HG03139 (cell line): ENCODE data around the gene FAM174C.
"Not testable (repeated sequence)": the region's sequence is repeated elsewhere in the genome, so short reads cannot be mapped to it uniquely, and the experiment has no call there.

Experiments used
- ATAC-seq: cut with Tn5 transposase; IDR thresholded peaks from one replicate; pipeline ENCODE4 v1.9.1; 2021; ENCODE audit not compliant: unreplicated experiment

FAM174C gene

DNA sequence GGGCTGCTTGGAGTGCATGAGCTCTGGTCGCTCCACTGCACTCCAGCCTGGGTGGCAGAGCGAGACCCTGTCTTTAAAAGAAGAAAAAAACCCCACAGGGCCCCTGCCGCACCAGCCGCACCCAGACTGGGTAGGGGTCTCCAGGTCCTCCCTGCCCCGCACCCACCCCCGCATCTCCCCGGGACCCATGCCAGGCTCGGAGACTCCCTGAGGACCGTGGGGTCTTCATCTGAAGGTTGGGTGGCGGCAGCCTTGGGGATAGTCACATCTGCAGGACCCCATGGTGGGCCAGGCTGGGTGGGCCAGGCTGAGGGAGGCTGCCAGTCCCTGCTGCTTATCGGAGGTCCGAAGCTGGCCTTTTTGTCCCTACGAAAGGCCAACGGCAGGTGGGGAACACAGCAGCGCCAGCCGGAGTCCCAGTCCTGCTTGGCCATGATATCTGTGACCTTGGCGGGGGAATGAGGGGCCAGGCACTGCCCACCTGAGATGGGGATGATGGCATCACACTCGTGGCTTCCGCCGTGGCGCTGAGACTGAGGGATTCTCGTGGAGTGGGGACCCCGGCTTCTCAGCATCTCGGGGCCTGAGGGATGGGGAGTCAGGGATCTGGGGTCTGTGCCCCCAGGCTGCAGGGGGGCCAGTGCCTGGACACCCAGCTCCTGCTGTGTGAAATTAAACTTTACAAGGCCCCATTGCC is 21.4 kb downstream of the FAM174C start:
- ATAC-seq = no peak

DNA sequence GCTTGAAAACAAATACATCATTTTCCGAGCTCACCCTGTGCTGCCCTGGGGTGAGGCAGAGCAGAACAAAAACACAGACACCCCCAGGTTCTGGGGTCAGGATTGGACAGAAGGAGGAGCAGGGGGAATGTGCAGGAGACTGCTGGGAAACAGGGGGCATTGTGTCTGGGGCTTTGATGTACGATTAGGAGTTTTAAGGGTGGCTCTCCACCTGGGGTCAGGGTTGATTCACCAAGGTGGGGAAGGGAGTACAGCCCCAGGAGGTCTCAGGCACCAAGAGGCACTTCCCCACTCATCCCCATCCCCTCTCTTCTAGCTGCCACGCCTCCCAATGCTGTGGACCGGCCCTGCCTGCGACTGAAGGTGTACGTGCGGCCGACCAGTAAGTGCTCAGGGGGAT is 22.9 kb downstream of the FAM174C start:
- ATAC-seq = no peak

DNA sequence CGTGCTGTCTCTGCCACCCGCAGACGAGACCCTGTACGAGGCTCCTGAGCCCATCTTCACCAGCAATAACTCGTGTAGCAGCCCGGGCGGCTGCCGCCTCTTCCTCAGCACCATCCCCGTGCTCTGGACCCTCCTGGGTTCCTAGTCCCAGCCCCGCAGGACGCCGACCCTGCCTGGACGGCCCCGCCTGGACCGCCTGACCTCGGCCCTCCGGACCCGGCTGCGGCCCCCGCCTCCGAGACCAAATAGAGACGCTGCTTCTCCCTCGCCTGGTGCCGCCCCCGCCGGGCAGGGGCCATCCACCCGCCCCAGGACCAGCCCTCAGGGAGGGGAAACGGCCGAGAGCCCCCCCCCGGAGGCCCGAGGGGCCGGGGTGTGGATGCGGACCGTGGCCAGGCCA is 24.5 kb downstream of the FAM174C start:
- ATAC-seq = no peak

DNA sequence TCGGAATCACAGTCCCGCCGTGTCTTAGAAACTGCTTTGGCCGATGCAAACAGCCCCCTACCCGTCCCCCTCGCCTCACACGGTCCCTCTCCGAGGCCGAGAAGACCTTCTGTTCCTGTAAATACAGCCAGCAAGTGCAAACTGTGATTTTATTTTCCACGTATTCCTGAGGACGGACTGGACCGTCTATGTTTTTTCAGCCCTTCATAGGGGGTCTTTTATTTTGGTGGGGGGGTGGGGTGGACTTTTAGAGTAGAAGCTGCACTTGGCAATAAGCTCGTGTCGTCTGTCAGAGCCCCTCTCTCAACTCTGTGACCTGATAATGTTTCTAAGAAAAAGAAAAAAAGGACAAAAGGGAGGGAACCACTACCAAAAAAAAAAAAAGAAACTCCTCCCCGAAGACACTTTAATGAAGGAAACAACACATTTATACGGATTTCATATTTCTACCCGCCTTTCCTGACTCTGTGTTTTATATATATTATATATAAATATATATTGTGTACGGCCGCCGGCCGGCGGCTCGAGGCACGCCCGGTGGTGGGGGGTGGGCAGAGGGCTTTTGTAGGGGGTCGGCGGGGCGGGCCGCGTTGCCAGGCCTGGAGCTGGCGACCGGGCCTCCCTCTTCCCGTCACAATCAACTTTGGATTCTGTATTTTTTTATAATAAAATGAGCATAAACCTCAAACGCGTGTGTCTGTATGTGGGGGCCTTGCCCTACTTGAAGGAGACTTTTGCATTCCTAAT is 25.6 kb downstream of the FAM174C start:
- ATAC-seq = no peak

DNA sequence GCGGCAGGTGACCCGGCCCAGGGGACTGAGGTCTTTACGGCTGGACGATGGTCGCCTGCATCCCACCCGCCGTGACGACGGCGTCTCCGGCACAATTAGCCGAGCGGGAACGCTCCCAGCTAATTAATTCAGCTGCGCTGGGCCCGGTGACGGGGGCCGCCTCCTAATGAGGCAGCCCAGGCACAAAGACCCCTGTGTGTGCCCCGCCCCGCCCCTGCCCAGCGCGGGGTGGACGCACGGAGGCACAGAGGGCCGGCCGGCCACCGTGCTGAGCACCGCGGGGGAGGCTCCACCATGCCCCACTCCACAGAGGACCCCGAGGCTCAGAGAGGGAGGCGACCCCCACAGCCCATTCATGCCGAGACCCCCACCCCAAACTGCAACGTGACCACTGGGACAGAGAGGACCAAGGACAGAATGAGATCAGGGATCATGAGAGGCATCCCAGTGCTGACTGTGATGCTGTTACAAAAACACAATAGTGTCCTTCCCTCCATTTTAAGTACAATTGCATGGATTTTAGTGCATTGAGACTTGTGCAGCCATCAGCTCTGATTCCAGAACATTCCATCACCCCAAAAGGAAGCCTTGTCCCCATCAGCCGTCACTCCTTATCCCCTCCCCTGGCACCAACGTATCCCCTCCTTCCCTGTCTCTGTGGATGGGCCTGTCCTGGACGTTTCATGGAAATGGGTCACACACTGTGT is 27.4 kb downstream of the FAM174C start:
- ATAC-seq = no peak

DNA sequence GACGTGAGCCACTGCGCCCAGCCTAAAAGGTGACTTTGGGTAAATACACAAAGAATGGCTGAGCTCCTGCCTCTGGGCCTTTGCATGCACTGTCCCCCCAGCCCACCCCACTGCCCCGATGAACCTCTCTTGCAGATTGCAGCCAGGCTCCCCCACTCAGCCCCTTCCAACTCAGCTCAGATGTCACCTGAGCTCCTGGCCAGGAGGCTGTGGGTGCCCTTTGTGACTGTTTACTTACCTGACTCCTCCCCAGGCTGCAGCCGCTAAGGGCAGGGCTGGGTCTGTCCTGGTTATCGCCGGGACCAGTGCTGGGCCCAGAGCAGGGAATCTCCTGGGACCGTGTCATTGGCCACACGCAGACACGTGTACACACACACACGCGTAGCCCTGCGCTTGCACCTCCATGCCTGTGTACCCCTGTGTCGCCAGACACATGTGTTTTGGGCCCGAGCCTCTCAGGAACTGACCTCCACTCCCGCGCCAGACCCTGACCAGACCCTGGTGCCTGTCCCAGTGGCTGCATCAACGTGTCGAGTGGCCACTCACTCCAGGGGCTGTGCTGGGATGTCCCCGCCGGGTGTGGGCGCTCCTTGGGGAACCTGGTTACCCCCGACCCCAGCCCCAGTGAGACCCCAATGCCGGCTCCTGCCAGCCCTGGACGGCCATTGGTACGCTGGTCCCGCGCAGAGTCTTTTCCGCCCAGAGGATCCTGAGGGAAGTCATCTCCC is 29.0 kb downstream of the FAM174C start:
- ATAC-seq = no peak

DNA sequence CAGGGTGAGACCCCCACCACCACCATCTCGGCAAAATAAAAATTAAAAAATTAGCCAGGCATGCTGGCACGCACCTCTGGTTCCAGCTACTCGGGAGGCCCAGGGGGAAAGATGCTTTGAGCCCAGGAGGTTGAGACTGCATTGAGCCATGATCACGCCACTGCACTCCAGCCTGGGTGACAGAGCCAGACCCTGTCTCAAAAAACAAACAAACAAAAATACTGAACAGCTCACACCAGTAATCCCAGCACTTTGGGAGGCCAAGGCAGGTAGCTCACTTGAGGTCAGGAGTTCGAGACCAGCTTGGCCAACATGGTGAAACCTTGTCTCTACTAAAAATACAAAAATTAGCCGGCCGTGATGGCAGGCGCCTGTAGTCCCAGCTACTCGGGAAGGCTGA is 30.0 kb downstream of the FAM174C start:
- ATAC-seq = not testable (repeated sequence)

DNA sequence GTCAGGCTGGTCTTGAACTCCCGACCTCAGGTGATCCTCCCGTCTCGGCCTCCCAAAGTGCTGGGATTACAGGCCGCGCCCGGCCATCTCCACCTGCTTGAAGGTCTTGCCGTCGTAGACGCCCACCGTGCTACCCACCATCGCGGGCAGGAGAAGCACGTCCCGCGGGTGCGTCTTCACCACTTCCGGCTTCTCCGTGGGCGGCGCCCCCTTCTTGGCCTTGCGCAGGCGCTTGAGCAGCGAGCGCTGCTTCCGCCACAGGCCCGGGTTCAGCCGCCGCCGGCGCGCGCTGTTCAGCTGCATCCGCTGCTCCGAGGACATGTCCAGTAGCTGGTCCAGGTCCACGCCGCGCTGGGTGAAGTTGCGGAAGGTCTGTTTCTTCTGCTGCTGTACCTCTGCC is 32.0 kb downstream of the FAM174C start:
- no peak for ATAC-seq

DNA sequence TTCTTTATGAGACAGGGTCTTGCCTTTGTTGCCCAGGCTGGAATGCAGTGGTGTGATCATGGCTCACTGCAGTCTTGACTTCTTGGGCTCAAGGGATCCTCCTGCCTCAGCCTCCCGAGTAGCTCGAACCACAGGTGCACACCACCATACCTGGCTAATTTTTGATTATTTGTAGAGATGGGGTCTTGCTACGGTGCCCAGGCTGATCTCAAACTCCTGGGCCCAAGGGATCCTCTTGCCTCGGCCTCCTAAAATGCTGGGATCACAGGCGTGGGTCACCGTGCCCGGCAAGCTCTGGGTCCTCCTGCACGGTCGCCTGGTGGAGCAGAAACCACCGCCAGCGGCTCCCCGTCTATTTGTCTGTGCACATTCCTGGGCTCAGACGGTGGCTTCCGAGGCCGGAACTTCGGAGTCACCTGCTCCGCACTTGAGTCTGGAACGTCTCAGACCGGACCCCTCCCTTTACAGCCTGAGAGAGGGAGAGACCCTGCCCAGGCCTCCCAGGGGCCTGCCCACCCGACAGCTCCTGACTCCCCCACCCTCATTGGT is 32.5 kb downstream of the FAM174C start:
- ATAC-seq = no peak

DNA sequence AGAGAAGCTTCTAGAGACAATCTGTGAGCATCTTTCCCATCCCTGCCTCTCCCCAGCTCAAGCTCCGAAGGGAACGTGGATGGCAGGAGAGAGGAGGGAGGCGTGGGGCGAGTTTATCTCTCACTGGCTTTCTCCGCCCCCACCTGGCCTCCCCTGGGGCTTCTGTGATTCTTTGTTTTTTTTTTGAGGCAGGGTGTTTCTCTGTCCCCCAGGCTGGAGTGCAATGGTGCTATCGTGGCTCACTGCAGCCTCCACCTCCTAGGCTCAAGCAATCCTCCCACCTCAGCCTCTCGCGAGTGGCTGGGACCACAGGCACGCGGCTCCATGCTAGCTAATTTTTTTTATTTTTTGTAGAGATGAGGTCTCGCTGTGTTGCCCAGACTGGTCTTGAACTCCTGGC is 33.4 kb downstream of the FAM174C start:
- no peak for ATAC-seq

DNA sequence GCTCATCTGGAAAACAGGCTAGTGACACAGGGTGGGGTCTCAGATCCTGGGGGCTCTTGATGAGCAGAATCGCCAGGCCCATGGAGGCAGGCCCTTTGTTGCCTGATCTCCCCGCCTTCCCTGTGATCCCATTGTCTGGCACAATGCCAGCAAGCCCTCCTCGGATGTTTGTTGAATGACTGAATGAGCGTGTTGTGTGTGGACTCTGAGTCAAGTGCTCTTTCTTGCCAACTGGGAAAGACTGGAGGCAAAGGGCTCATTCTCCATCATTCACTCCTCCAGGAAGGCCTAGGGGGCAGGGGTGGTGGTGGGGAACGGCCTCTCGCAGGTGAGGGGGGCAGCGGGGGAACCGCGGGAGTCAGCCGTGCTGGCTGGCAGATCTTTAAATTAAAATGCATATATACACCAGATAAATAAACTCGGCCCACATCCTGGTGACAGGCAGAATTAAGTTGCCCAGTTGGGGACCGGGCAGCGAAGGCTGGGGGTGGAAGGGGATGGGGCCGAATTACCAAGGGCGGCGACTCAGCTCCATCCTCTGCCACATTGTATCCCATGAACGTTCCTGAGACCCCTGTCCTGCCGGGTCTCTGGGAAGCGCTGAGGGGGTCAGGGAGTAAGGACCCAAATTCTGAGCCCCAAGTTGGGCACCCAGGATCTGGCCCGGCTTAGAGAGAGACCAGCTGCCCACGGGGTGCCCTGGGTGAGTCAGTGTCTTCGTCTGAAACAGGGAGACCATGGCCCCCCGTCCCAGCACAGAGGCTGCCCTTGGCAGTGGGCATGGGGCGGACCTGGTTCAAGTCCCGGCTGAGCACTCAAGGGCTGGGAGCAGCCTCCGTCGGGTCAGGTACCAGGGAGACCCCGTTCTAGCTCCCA is 34.9 kb downstream of the FAM174C start:
- no peak for ATAC-seq

DNA sequence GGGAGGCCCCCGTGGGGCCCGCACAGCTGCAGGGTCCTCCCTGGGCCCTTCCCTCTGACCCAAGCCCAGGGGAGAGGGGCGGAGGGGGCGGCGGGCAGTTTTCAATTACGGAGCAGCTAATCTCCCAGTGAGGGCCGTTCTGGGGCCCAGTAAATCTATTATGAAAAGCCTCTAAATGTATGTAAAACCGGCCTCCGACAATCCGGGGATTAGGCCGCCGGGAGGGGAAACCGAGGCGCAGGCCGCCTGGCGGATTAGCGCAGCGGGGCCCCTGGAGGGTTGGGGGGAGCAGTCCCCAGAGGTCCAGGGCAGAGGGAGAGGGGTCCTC is 35.5 kb downstream of the FAM174C start:
- no peak for ATAC-seq

DNA sequence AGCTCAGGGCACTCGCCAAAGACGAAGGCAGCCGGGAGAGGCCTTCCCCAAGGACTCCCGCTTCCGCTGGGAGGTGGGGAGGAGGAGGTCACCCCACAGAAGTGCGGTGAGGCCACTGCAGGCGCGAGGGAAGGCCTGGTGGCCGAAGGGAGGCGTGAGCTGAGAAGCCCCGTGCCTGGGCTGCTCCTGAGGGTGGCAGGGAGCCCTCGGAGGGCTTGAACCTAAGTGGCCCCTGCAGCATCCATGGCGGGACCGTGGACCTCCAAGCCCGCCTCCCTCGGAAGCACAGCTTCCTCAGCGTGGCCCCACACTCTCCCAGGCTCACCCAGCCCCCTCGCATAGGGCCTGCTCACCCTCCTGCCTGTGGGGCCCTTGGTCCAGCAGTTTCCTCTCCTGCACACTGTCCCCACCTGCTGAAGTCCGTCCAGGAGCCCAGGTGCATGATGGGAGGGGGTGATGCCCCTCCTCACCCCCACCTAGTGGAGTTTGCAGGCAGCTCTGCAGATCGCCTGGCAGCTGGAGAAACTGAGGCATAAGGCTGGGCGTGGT is 36.3 kb downstream of the FAM174C start:
- ATAC-seq = no peak

DNA sequence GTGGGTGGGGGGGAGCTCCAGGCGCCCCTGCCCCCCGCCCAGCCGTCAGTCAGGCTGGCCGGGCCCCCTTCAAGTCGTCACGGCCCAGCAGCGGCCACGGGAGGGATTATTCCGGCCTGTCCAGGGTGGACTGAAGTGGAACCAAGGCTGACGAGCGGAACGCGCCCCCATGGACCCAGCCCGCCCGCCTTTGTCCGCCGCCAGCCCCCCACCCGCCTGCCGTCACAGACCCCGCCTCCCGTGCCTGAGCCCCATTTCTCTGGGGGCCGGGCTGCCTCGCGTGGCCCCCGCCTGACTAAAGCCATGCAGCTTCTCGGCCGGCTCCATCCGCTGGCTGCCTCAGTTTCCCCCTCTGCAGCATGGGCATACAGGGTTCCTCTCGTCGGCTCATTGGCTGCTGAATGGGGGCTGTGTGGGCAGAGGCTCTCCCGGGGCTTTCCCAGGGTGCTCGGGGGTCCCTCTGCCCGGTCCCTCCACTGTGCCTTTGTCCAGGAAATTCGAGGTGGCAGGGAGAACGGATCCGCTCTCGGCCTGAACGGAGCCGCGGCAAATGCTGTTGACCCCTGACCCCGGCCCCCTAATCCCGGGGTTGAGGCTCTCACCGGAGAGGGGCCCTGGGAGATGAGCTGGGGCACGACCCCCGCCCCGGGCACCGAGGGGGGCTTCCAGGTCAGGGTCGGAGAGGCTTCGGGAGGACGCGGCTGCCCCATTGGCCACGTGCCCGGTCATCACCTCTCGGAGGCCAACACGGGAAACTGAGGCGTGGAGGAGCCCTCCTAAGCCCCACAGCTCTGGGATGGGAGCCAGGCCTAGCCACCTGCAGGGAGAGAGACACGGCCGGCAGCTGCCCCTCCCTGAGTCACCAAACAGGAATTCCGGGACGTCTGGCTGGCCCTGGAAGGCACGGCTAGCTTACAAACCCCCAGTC is 37.7 kb downstream of the FAM174C start:
- ATAC-seq = no peak

DNA sequence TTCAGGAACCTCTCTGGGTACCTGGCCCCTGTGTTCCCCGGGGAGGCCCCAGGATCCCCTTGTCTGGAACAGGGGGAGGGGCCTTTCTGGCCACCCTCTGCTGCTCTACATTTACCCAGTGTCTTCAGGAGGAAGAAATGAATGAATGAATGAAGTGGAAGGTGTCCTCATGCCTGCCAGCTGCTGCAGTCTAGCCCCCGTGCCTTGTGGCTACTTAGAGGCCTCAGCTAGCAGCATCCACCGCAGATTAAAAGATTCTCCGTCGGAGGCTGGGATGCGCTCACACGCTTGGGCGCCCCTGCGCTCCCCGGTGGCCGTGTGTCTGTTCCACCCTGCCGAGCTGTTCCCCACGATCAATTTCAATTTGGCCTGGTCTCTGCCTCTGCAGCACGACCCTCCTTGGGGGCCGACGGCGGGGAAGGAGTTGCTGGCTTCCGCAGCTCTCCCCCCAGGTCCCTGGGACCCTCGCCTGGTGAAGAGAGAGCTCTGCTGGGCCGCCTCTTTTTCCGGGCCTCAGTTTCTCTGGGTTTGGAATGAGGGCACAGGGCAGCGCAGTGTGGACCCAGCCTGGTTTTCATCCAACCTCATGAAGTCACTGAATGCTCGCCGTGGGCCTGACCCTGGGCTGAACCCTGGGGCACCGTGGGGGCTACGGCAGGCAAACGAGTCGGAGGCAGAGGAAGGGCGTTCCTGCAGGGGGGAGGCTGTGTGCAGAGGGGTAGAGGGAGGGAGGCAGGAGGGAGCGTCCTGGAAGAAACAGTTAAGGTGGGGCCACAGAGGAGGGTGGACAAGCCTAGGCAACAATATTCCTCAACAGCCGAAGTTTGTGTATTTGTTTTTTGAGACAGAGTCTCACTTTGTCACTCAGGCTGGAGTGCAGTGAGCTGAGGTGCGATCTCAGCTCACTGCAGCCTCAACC is 38.6 kb downstream of the FAM174C start:
- no peak for ATAC-seq

DNA sequence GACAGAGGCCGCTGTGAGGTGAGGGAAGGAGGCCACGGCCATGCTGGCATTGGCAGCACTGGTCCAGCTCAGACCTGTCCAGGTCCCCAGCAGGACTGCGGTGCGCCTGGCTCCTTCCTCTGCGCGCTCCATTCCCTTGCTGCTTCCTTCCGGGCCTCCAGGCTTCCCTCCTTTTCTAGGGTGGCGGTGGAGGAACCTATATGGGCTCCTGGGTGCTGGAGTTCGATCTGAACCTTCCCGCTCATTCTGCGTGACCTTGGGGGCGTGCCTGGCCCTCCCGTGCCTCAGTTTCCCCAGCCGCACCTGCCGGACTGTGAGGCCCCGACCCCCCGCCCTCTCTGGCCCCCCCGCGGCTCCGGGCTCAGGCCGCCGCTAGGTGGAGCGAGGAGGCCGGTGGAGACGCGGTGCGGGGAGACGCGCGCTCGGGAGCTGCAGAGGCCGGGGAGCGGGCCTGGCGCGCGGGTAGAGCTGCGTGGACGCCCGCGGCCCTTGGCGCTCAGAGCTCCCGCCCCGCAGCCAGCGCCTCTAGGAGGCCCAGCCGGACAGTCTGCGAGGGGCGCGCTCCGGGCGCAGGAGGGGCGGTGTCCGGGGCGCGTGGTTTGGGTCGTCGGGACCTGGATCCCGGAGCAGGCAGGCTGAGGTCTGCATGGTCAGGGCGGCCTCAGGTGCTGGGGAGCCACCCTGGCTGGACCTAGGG is 40.3 kb downstream of the FAM174C start:
- ATAC-seq = no peak

DNA sequence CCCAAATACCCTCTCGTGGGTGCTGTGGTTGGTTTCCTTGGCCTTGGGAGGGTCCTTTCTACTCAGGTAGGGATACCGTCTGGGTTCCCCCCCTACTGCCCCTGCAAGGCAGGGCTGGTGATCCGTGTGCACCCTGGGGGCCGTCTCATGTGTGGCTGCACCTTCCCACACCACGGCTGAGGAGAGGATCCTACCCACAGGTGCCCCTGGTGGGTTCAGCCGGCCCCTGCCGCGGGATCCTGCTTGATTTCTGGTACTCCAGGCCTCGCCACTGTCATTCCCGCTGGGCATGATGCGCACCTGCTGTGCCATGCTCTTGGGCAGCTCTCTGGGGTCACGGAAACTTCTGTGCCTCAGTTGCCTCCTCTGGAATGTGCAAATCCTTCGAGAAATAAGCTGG is 41.1 kb downstream of the FAM174C start:
- no peak for ATAC-seq
